GM19468 (cell line): ENCODE results near the gene FNBP1.
A peak's percentile ranks its signal among the peaks of the same experiment; 100 is the strongest.
"Not testable (repeated sequence)": the region's sequence is repeated elsewhere in the genome, so short reads cannot be mapped to it uniquely, and the experiment has no call there.

Experiments
- ATAC-seq: cut with Tn5 transposase; IDR thresholded peaks from one replicate; pipeline ENCODE4 v1.9.1; 2021; ENCODE audit warnings: mild to moderate bottlenecking, moderate library complexity, moderate number of reproducible peaks; ENCODE audit not compliant: unreplicated experiment; ENCODE audit errors: extremely low read depth

The FNBP1 gene

GRCh38 chr9:130023994-130024596, 18.9 kb downstream of the FNBP1 start:
- no peak for ATAC-seq

DNA sequence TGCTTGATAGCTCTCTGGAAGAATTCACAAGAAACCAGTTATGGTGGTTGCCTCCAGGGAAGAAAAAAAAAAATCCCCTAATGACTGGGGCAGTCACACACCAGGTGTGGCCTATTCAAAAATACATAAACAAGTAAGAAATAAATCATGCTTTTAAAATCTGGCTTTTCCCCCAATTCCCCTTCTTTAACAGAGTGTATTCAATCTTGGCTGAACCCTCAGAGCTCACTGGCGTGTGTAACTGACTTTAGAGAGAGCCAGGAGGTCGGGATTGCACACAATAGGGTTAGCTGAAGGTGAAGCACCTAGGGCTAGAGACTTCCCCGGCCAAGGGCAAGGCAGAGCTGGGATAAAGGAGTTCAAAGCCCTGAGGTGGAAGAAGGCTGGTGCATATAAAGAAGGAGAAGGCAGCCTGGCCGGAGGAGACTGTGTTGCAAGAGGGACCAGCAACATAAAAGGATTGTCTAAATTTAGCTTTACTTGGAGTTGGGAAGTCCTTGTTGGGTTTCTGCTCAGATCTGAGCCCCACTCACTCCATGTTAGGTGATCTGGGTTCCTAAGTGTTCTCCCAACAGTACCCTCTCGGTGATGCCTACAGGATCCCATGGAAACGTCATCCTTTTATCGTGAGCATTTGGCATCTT, 19.7 kb downstream of the FNBP1 start:
- peak; percentile 20 for ATAC-seq

GRCh38 chr9:130022566-130023143, 20.3 kb downstream of the FNBP1 start:
- no peak for ATAC-seq

DNA sequence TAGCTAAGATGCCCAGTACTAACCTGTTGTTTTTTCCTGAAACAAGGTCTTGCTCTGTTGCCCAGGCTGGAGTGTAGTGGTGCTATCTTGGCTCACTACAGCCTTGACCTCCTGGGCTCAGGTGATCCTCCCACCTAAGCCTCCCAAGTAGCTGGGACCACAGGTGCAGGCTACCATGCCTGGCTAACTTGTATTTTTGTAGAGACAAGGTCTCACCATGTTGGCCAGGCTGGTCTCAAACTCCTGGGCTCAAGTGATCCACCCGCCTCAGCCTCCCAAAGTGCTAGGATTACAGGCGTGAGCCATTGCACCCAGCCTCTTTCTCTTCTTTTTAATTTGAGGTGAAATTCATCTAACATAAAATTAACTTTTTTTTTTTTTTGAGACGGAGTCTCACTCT, 21.1 kb downstream of the FNBP1 start:
- not testable (repeated sequence) for ATAC-seq

- no peak for ATAC-seq
These were observed 21.9 kb downstream of the FNBP1 start for GRCh38 chr9:130021123-130021522.

DNA sequence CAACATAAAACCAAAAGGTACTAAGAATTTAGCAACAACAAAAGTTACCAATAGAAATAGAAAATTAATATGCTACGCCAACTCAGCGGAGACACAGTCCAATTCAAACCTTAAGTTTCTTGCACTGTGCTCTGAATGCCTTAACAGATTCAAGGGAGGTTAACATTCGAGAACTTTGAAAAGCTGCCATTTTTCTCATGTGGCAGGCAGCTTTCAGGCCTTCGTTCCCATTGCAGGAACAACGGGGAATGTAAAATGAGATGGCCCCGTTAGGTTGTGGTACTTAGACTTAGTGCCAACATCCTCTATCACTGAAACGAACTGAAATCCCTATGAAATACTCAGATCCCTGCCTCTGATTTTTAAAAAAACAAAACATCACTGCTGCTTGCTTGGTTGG, 22.4 kb downstream of the FNBP1 start:
- no peak for ATAC-seq

GRCh38 chr9:130018265-130018664, 24.7 kb downstream of the FNBP1 start:
- no peak for ATAC-seq

- ATAC-seq: not testable (repeated sequence)
These were observed 25.5 kb downstream of the FNBP1 start for GRCh38 chr9:130017510-130017909.

- ATAC-seq: no peak
These were observed 25.9 kb downstream of the FNBP1 start for GRCh38 chr9:130017076-130017475.

DNA sequence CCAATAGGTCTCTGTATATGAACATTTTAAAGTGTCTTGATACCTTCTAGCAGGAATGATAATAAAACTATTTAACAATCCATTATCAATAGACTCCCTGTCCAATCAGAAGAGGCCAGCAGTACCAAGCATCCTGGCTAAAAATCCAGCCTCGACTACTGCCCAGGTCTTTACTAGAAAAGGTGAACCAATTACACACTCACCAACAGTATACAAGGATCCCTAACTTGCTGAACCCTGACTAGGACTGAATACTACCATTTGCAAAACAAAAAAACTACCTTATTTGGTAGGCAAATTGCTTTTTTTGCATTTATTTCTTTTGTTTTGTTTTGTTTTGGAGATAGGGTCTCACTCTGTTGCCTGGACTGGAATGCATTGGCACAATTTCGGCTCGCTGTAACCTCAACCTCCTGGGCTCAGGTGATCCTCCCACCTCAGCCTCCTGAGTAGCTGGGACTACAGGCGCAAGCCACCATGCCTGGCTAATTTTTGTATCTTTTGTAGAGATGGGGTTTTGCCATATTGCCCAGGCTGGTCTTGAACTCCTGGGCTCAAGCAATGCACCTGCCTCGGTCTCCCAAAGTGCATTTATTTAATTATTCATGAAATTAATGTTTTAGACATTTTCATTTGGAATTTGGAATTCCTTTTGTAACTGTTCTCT, 27.5 kb downstream of the FNBP1 start:
- no peak for ATAC-seq

- no peak for ATAC-seq
These were observed 29.7 kb downstream of the FNBP1 start for GRCh38 chr9:130013326-130013725.

GRCh38 chr9:130010151-130010988, 32.6 kb downstream of the FNBP1 start:
- ATAC-seq: no peak

DNA sequence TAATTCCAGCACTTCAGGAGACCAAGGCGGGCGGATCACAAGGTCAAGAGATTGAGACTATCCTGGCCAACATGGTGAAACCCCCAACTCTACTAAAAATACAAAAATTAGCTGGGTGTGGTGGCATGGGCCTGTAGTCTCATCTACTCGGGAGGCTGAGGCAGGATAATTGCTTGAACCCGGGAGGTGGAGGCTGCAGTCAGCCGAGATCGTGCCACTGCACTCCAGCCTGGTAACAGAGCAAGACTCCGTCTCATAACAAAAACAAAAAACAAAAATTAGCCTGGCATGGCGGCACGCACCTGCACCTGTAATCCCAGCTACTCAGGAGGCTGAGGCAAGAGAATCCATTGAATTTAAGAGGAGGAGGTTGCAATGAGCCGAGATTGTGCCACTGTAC, 33.4 kb downstream of the FNBP1 start:
- not testable (repeated sequence) for ATAC-seq

- ATAC-seq: no peak
These were observed 34.5 kb downstream of the FNBP1 start for GRCh38 chr9:130008538-130008937.

GRCh38 chr9:130006952-130007351, 36.0 kb downstream of the FNBP1 start:
- not testable (repeated sequence) for ATAC-seq

GRCh38 chr9:130003943-130004552, 38.9 kb downstream of the FNBP1 start:
- no peak for ATAC-seq

GRCh38 chr9:130002320-130002719, 40.7 kb downstream of the FNBP1 start:
- no peak for ATAC-seq

DNA sequence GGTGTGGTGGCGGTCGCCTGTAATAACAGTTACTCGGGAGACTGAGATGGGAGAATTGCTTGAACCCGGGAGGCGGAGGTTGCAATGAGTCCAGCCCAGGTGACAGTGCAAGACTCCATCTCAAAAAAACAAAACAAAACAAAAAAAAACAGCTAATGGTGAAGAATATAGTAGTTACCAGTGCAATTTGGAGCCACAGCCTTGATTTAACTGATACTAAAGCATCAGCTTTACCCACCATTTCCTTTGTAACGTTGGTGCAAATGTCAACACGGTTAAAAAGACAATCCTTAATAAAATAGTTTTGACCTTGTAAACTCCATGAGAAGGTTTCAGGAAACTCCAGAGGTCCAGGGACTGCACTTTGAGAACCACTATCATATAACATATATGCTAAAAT, 41.8 kb downstream of the FNBP1 start:
- no peak for ATAC-seq

- no peak for ATAC-seq
These were observed 43.9 kb downstream of the FNBP1 start for GRCh38 chr9:129999141-129999510.
